WTC11 (cell line): Measurements from ENCODE around the gene TNK2. TPM values are rescaled to one million over a fixed set of nuclear protein-coding genes. Genes with fewer than 3 reads are reported as not detected.

Source experiments
- ATAC-seq: fragments of 200-7000 bp; cut with Tn5 transposase; 2 replicates; pipeline ENCODE4 v1.10.0; 2021; ENCODE audit warnings: mild to moderate bottlenecking, moderate library complexity
- CTCF ChIA-PET: fragments of 300-600 bp; sonication (Branson Sonifier 250); formaldehyde crosslinking; loops from one replicate; lab custom pipeline; 2021; ENCODE audit warnings: antibody characterized with exemption; lab: Charles Lee
- POLR2A ChIA-PET: fragments of 350-600 bp; sonication (Branson Sonifier 250); formaldehyde crosslinking; loops from one replicate; lab custom pipeline; 2021; ENCODE audit warnings: antibody characterized with exemption; lab: Charles Lee
- DNase-seq: peaks from one replicate; pipeline ENCODE4 v3.0.0; 2021; ENCODE audit warnings: low spot score
- H3K27ac Mint-ChIP-seq: 2 replicates; pipeline ENCODE4 v1.8.0; 2021; ENCODE audit warnings: mixed read lengths
- H3K27me3 Mint-ChIP-seq: 2 replicates; pipeline ENCODE4 v1.8.0; 2021; ENCODE audit warnings: low read depth, mild to moderate bottlenecking, moderate library complexity, mixed read lengths
- H3K36me3 Mint-ChIP-seq: 2 replicates; pipeline ENCODE4 v1.8.0; 2021; ENCODE audit warnings: mixed read lengths
- H3K4me1 Mint-ChIP-seq: 2 replicates; pipeline ENCODE4 v1.8.0; 2022; ENCODE audit warnings: mixed read lengths
- H3K4me3 Mint-ChIP-seq: 2 replicates; pipeline ENCODE4 v1.8.0; 2021; ENCODE audit warnings: mild to moderate bottlenecking, moderate library complexity, mixed read lengths
- H3K9me3 Mint-ChIP-seq: 2 replicates; pipeline ENCODE4 v1.8.0; 2021; ENCODE audit warnings: mixed read lengths
- AFF4 ChIP-seq: sonication (generic); formaldehyde crosslinking; IDR thresholded peaks from 2 replicates; pipeline ENCODE4 v1.8.1; 2023; ENCODE audit warnings: mild to moderate bottlenecking, missing genetic modification reagents, borderline replicate concordance
- CREM ChIP-seq: sonication (generic); formaldehyde crosslinking; IDR thresholded peaks from 2 replicates; pipeline ENCODE4 v1.8.1; 2022; ENCODE audit warnings: mild to moderate bottlenecking, missing genetic modification reagents, moderate library complexity
- ERG ChIP-seq: fragments of 250-450 bp; sonication (Bioruptor Pico); IDR thresholded peaks from 2 replicates; pipeline ENCODE4 v1.8.0; 2021; ENCODE audit warnings: mild to moderate bottlenecking
- GABPB1 ChIP-seq: sonication (generic); formaldehyde crosslinking; IDR thresholded peaks from 2 replicates; pipeline ENCODE4 v1.8.1; 2023; ENCODE audit warnings: mild to moderate bottlenecking, missing genetic modification reagents
- GRHL2 ChIP-seq: fragments of 250-450 bp; sonication (Bioruptor Pico); IDR thresholded peaks from 2 replicates; pipeline ENCODE4 v1.8.0; 2022; ENCODE audit warnings: mild to moderate bottlenecking, moderate library complexity; ENCODE audit not compliant: insufficient replicate concordance, severe bottlenecking
- MXD4 ChIP-seq: fragments of 250-450 bp; sonication (Bioruptor Pico); IDR thresholded peaks from 2 replicates; pipeline ENCODE4 v1.8.0; 2021; ENCODE audit warnings: mild to moderate bottlenecking, moderate library complexity, borderline replicate concordance
- NFYB ChIP-seq: sonication (generic); formaldehyde crosslinking; conservative IDR thresholded peaks from 2 replicates; pipeline ENCODE4 v1.8.0; 2022; ENCODE audit warnings: low read depth, missing genetic modification reagents
- NR3C1 ChIP-seq: sonication (generic); formaldehyde crosslinking; conservative IDR thresholded peaks from 2 replicates; pipeline ENCODE4 v1.8.1; 2023; ENCODE audit warnings: low read depth, mild to moderate bottlenecking, missing genetic modification reagents
- TEAD4 ChIP-seq: sonication (generic); formaldehyde crosslinking; IDR thresholded peaks from 2 replicates; pipeline ENCODE4 v1.8.0; 2022; ENCODE audit warnings: mild to moderate bottlenecking, missing genetic modification reagents
- USF2 ChIP-seq: sonication (generic); formaldehyde crosslinking; IDR thresholded peaks from 2 replicates; pipeline ENCODE4 v1.8.1; 2023; ENCODE audit warnings: mild to moderate bottlenecking, missing genetic modification reagents, moderate library complexity
- ZMAT4 ChIP-seq: fragments of 250-450 bp; sonication (Bioruptor Pico); IDR thresholded peaks from 2 replicates; pipeline ENCODE4 v1.9.0; 2021; ENCODE audit warnings: mild to moderate bottlenecking
- ZNF138 ChIP-seq: sonication (generic); formaldehyde crosslinking; conservative IDR thresholded peaks from 2 replicates; pipeline ENCODE4 v1.8.1; 2022; ENCODE audit warnings: mild to moderate bottlenecking, moderate library complexity, missing genetic modification reagents
- ZNF317 ChIP-seq: sonication (generic); formaldehyde crosslinking; IDR thresholded peaks from 2 replicates; pipeline ENCODE4 v1.8.1; 2023; ENCODE audit warnings: low read depth, mild to moderate bottlenecking, moderate library complexity, missing genetic modification reagents, borderline replicate concordance
- ZNF416 ChIP-seq: fragments of 250-450 bp; sonication (Bioruptor Pico); IDR thresholded peaks from 2 replicates; pipeline ENCODE4 v1.9.0; 2021; ENCODE audit warnings: mild to moderate bottlenecking, inconsistent platforms
- ZNF671 ChIP-seq: fragments of 250-450 bp; sonication (Bioruptor Pico); IDR thresholded peaks from 2 replicates; pipeline ENCODE4 v1.8.0; 2021; ENCODE audit warnings: mild to moderate bottlenecking
- ZSCAN18 ChIP-seq: fragments of 250-450 bp; sonication (Bioruptor Pico); IDR thresholded peaks from 2 replicates; pipeline ENCODE4 v2.1.2; 2022; ENCODE audit warnings: mild to moderate bottlenecking, moderate library complexity
- total RNA-seq: library from RNA; stranded (reverse); gene quantifications from 3 replicates; pipeline ENCODE4 v1.2.3, GENCODE V29; 2021

The TNK2 gene
- total RNA-seq, 1 experiment from 2014 or later = 58.4 TPM

- ATAC-seq (no peak), DNase-seq (no peak)
- TF ChIP-seq GABPB1 (CRISPR knock-in tag) (no peak), NFYB (CRISPR knock-in tag) (no peak), TEAD4 (no peak), ZNF138 (CRISPR knock-in tag) (no peak), MXD4 (CRISPR knock-in tag) (no peak), ERG (CRISPR knock-in tag) (no peak), ZMAT4 (CRISPR knock-in tag) (no peak), ZNF317 (CRISPR knock-in tag) (no peak), GRHL2 (CRISPR knock-in tag) (no peak), NR3C1 (CRISPR knock-in tag) (no peak), ZSCAN18 (CRISPR knock-in tag) (no peak), ZNF671 (no peak), AFF4 (CRISPR knock-in tag) (no peak), ZNF416 (CRISPR knock-in tag) (no peak)
- H3K36me3 Mint-ChIP-seq = no peaks in the 10 kb centered on the region
- H3K4me1 Mint-ChIP-seq = peaks cover 6% of the 10 kb centered on the region; the same call in 1 of the 2 replicates
- no peaks in the 10 kb centered on the region for H3K9me3 Mint-ChIP-seq
- no peaks in the 10 kb centered on the region for H3K27me3 Mint-ChIP-seq
- H3K4me3 Mint-ChIP-seq = no peak overlapping the region
- H3K27ac Mint-ChIP-seq = no peak overlapping the region
- ChIA-PET CTCF (no interaction called here), POLR2A (no interaction called here)
These were observed 86.8 kb downstream of the TNK2 start for GRCh38 chr3:195821403-195822130.

GRCh38 chr3:195820901-195821300 is 87.5 kb downstream of the TNK2 start:
- H3K4me3 Mint-ChIP-seq = no peak overlapping the region
- no peaks in the 10 kb centered on the region for H3K9me3 Mint-ChIP-seq
- POLR2A ChIA-PET = no interaction called here
- no peaks in the 10 kb centered on the region for H3K36me3 Mint-ChIP-seq
- no peak for ATAC-seq
- no peak for DNase-seq
- TF ChIP-seq CREM (CRISPR knock-in tag) = no peak
- no peaks in the 10 kb centered on the region for H3K27me3 Mint-ChIP-seq
- CTCF ChIA-PET = no interaction called here
- no peak overlapping the region for H3K27ac Mint-ChIP-seq
- H3K4me1 Mint-ChIP-seq = peaks cover 6% of the 10 kb centered on the region; the same call in 1 of the 2 replicates

- no peak for ATAC-seq
- H3K4me3 Mint-ChIP-seq = no peak overlapping the region
- peaks cover 6% of the 10 kb centered on the region; the same call in 1 of the 2 replicates for H3K4me1 Mint-ChIP-seq
- TF ChIP-seq ZNF138 (CRISPR knock-in tag) (no peak), USF2 (no peak), ZNF416 (CRISPR knock-in tag) (no peak)
- no peaks in the 10 kb centered on the region for H3K27me3 Mint-ChIP-seq
- no peak overlapping the region for H3K27ac Mint-ChIP-seq
- no peak for DNase-seq
- H3K36me3 Mint-ChIP-seq = no peaks in the 10 kb centered on the region
- no peaks in the 10 kb centered on the region for H3K9me3 Mint-ChIP-seq
- POLR2A ChIA-PET = no interaction called here
- CTCF ChIA-PET = interaction anchor here (0.6 kb wide), 1 partner anchor 32 kb away, joined by 4 read pairs; no protein-coding TSS in a partner anchor
These were observed 88.2 kb downstream of the TNK2 start for GRCh38 chr3:195820186-195820585.
